ENCODE measurements around the gene FRYL.
"Not testable (repeated sequence)": the region's sequence is repeated elsewhere in the genome, so short reads cannot be mapped to it uniquely, and the experiment has no call there.

The FRYL gene

DNA sequence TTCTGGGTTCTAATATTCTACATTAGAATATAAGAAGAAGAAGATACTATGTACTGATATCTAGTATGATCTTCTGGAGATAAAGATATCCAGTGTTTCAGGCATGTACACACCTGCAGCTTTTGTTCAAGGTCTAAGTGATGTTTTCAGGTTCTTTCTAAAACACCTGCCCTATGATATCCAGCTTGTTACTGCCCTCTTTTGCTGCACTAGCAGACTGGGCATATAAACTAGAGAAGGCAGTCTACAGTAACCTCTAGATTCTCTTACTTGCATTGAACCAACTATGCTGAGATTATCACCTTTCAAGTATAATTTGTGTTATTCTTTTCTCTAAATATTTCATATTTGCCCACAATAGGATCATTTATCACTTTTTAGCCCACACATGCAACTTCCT, 1.9 kb upstream of the FRYL start:
- DNase-seq = no peak

DNA sequence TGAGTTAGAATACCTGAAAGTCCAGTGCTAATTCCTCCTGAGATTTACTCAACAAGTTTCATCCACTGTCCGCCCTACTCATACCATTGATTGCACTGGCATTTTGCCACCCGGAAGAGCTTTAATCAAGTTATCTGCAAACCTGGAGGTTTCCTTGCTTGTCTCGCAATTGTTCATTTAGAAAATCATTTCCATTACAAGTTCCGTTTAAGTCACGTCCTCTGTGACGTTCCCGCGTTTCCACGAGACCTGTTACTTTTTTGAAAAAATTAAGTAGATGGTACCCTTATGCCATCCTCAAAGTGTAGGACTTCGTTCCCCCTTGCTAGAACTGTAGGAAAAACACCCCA, 761 bp upstream of the FRYL start:
- DNase-seq = no peak

DNA sequence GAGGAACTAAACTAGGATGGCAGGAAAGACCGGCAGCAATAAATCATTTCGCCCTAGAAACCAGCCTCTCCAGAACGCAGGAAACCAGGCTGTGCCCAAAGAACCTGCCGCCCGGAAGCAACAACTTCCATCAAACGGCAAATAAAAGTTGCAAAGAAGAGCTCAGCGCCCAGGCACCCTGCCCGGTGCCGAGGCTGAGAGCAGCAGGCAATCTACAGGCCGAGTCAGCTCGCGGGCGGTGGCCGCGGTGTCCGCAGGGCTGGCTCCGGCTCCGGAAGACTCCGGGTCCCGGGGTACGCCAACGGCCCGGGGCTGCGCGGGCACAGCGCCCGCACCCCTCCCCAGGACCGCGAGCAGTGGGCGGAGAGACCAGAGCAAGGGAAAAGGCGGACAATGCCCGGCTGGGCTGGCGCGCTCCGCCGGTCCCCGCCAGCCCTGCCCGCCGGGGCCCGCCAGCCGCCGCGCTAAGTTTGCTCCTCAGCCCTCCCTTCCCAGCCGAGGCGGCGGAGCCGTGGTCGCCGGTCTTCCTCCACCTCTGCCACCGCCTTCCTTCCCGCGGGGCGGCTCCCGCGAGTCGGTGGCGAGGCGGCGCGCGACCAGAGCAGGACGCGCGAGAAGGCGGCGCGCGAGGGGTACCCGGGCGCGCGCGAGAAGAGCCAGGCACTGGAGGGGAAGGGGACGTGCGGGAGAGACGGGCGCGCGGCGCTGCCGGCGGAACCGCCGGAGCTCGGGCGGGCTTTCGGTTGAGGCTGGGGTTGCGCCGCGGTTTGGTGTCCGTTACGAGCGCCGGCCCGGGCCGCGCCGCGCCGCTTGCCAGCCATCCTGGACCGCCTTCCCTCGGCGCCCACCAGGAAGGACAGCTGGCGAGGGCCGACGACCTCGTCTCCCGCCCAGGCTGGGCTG, 733 bp downstream of the FRYL start:
- no peak for DNase-seq

DNA sequence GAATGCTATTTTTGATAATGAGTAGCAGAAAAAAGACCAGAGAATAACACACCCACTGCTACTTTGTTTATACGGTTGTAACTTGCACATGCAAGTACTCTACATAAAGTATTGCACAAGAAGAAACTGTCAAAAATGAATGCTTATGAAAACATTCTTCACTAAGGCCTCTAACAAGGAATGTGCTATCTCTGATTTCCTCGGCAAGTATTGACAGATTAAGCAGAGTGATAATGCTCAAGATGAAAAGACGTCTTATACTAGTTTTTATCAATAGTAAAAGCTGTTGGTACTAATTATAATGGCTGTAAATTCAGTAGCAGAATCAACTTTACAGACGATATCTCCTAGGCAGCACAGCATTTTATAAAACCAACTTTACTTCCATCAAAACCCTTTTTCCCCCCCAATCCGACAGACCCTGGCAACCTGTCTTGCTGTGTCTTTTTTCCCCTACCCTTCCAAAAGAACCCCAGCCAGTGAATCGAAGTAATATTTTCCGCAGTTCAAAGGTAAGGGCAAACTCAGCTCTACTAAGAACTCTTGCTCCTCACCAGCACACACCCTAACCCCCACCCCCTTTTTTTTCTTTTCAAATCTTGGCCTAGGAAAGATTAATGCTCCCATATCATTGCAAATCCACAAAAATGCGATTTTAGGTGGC, 1.5 kb downstream of the FRYL start:
- DNase-seq = no peak

DNA sequence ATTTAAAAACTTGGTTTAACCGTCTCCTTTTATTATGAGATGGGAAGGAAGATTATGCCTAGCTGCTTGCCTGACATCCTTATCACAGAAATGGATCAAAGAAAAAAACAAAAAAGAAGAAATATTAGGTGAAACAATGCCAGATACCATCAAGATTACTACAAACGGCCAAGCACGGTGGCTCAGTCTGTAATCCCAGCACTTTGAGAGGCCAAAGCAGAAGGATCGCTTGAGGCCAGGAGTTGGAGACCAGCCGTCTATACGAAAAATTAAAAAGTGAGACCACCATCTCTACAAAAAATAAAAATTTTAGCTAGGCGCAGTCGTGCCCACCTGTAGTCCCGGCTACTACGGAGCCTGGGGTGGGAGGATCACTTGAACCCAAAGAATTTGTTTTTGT, 2.3 kb downstream of the FRYL start:
- no peak for DNase-seq

DNA sequence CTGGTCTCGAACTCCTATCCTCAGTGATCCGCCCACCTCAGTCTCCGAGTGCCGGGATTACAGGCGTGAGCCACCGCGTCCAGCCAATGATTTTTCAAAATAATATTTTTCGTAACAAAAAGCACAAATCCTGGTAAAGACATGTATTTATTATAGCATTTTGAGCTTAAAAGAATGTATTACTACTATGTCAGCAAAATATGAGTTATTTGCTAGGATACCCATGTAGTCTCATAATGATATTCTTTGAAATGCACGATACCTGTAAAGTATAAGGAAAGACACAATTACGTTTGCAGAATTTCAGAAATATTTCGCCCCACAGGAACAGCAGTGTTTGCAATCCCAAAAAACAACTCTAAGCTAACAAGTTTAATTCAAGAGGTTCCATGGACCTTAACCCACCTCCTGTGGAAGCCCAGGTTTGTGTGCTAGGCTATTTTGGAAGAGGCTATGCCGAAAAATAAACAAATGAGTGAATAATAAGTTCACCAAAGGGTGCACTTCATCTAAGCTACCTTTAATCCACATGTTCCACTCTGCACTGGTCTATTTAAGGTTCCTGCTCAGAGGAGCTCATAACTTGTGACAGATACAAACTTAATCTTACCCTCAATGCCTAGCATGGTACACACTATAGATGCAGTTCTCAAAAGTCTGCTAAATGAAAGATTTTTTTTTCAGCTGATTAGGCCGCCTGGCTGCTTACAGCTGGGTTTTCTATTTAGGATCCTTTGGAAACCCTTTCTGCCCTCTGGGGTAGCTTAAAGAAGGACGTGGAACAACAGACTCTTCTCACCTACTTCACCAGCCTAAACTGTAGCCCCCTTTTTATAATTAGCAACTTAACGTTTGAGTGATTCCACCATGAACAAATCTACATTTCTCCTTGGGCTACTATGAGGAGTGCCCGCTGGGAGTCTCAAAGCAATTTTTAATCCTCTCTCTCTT, 5.0 kb downstream of the FRYL start:
- DNase-seq = no peak

DNA sequence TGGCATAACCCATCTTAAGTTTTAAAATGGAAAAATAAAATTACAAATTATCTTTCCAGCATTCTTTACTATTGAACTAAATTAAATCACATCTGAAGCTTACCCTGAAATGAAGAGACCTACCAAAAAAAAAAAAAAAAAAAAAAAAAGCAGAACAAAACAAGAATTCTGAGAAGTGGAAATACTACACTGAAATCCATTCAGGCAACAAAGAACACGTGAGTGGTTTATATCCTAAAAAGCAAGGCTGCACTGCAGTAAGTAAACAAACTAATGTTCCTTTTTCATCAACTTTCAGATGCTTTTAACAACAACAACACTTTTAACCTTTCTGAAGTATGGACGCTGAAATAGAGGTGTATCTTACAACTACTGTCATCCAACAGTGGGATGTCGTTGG, 7.5 kb downstream of the FRYL start:
- DNase-seq = no peak

DNA sequence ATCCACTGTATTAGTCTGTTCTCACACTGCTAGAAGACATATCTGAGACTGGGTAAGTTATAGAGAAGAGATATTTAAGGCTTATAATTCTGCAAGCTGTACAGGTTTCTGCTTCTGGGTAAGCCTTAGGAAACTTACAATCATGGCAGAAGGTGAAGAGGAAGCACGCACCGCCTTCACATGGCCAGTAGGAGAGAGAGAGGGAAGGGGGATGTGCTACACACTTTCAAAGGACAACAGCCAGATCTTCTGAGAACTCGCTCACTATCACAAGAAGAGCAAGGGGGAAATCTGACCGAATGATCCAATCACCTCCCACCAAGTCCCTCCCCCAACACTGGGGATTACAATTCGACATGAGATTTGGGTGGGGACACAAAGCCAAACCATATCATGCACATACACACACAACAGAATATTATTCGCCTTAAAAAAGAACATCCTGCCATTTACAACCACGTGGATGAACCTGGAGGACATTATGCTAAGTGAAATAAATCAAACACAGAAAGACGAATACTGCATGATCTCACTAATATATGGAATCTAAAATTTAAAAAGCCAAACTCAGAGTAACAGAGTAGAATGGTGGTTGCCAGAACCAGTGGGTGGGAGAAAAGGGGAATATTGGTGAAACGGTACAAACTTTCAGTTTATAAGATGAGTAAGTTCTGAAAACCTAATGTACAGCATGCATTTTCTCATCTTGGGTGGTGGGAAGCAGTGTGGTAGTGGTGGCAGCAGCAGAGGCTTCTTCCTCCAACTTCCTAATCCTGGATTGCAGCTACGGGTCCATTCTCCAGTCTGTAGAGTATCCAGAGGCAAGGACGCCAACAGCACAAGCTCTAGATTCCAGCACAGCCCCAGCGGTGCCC, 12.8 kb downstream of the FRYL start:
- DNase-seq = no peak

DNA sequence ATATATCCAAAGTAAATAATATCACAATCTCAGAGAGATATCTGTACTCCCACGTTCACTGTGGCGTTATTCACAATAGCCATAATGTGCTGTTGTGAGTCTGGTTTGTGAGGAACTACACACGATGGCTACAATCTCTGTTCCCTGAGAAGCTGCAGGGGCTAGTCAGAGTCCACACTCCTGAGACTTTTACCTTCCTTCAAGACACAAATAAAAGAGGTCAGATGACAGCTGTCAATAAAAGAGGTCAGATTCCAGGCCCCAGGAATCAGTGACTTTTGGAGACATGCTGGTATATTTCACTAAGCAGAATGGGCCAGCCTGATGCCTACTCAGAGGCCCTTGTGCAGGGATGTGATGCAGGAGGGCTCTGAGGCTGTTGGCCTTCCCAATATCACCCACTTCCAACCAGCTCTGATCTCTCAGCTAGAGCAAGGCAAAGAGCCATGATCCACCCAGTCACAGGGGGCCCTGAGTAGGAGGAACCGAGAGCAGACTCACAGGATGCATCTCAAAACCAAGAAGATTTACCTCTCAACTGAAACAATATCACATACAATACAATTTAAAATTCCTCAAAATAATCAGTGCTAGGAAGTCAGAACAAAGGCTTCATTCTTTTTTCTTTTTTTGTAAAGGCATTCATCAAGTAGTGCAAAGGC, 13.8 kb downstream of the FRYL start:
- no peak for DNase-seq

DNA sequence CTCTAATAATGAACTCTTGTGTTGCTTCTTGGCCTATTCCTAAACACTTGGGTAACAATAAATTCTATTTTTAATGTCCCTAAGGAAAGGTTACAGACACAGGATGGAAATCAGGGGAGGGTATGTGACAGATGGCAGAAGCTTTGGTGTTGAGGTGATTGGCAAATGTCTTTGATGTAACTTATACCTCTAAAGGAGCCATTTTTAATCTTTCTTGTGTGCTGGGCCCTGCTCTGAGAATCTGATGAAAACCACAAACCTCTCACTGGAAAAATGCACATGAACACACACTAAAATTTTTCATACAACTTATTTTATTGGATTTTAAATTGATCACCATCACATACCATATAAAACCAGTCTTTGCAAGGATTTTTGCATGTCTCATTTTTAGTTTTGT, 17.7 kb downstream of the FRYL start:
- DNase-seq = no peak

DNA sequence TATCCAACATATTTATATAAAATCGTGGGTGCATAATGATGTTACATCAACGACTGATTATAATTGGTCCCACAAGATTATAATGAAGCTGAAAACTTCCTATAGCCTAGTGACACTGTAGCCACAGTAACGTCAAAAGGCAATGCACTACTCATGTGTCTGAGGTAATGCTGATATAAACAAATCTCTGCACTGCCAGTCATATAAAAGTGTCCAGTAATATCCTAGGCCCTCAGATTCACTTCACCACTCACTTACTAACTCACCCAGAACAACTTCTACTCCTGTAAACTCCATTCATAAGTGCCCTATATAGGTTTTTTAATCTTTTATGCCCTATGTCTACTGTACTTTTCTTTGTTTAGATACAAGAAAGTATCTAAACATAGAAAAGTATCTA, 18.8 kb downstream of the FRYL start:
- DNase-seq = no peak

DNA sequence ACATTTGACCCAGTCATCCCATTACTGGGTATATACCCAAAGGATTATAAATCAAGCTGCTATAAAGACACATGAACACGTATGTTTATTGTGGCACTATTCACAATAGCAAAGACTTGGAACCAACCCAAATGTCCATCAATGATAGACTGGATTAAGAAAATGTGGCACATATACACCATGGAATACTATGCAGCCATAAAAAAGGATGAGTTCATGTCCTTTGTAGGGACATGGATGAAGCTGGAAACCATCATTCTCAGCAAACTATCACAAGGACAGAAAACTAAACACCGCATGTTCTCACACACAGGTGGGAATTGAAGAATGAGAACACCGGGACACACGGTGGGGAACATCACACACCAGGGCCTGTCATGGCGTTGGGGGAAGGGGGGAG, 21.4 kb downstream of the FRYL start:
- DNase-seq = not testable (repeated sequence)

DNA sequence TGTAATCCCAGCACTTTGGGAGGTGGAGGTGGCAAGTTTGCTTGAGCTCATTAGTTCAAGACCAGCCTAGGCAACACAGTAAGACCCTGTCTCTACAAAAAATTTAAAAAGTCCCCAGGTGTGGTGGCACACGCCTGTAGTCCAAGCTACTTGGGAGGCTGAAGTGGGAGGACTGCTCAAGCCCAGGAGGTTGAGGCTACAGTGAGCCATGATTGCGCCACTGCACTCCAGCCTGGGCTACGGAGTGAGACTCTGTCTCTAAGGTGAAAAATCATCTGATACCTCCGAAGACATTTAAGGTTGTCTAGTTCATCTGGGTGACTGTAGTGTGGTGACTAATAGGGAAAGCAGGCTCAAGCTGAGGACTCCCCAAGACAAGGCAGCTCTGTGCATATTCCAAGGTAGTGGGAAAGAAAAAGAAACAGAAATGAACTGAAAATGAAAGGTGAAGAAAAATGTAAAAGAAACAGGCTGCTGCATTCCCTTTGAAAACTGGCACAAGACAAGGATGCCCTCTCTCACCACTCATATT, 23.3 kb downstream of the FRYL start:
- DNase-seq = no peak

DNA sequence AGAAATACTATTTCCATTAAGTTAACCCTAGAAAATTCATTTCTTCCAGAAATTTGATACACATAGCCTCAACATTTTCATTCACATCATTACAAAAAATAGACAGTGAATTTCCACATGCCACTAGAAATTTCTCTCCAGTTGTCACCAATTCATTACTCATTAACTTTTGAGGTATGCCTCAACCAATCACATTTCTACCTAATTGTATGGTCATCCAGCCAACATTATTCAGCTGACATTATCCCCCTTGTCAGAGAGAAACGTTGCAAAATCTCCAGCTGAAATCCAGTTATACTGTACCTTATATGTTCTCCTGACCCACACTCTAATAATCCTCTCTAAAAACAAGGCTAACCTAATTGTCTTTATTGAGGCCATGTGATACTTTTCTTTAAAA, 24.8 kb downstream of the FRYL start:
- no peak for DNase-seq

DNA sequence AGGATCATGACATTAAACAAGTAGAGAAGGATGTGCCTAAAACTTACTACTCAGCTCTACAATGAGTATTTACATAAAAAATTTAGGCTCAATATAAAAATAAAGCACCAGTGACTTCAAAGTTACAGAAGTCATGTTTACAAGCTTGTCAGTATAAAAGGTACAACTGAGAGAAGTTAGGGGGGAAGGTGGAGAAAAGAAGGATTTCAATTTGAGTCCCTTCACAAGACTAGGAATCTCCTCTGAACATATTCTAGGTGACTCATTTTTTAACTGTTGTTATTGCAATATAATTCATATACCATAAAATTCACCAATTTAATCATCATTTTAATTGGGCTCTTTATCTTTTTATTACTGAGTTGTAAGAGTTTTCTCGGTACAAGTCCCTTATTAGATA, 26.9 kb downstream of the FRYL start:
- DNase-seq = no peak

DNA sequence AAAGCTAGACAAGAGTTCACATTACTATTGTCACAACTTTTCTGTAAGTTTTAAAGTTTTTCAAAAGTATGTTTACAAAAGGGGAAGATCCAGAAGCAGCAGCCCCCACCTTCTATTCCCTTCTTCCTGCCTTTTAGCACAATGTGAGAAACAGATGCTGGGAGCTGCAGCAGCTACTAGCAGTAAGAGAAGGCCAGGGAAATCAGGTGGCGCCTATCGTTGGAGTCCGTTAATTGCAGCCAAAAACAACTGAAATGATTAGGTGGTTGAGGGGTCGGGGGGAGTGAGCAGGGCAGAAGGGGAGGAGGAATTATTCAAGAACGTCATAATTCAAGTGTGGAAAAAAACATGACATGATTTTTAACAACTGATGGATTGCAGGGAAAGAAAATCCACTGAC, 27.4 kb downstream of the FRYL start:
- no peak for DNase-seq

DNA sequence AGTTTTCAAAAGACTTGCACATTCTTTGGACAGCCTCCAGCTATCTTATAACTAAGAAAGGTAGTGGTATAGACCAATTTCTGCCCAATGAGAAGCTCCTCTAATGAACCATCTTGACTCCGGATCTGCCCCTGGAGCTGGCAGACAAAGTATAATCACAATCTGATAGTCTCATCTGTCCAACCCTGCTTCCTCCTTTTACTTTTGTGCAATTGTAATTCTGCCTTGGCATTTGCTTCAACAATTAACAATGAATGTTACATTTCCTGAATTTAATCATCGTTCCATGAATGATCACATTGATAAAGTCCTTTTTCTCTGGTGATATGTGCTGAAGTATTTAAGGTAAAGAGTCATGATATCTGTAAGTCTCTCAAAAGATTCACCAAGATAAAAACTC, 27.8 kb downstream of the FRYL start:
- no peak for DNase-seq

DNA sequence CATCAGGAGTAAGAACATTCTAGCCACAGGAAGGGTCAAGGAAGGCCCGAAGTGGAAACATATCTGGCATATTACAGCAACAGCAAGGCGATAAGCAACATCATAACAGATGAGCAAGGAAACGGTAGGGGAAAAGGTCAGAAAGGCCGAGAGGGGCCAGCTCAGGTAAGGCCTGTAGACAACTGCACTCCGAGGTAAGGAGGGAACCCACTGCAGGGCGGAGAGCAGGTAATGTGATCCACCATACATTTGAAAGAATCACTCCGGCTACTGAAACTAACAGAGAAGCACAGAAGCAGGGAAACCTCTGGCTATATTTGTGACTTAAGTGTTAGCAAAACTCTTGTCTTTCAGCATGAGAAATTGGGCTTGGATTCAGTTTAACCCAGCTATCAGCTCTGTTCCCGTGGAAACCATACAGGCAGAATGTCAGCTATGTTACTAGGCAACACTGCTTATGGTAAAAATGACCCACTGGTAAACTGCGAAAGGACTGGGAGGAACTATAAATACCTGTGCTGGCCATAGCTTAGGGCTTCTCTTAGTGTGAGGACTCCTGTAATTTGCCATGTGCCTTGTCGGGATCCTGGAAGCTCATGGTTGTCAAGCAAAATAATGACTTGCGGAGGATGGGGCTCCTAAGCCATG, 31.0 kb downstream of the FRYL start:
- no peak for DNase-seq

DNA sequence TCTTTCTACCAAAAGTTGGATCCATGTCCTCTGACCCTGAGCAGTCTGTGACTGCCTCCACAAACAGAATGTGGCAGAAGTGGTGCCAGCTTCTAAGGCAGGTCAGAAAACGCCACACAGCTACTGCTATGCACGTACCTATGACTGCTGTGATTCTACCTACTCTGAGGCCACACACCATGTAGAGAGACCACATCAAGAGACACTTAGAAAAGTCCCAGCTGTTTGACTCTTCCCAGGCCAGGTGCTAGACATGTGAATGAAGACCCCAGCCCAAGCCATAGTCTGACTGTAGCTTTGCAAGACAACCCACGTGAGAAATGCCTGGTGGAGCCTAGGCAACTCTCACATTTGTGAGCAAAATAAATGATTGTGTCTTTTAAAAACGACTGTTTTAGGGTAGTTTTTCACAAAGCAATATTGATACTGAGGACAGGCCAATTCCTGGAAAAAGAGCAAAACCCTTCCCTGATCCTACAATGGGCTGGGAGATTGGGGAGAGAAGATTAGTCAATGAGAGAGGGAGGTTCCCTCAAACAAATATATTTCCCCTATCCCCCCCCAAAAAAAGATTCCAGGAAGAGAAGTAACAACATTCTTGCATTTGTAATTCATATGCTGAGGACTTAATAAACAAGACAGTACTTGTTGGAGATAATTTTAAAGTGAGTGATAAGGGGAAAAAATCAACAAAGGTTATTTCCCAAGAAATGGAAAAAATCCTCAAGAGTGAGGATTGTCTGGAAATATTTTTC, 33.3 kb downstream of the FRYL start:
- no peak for DNase-seq

DNA sequence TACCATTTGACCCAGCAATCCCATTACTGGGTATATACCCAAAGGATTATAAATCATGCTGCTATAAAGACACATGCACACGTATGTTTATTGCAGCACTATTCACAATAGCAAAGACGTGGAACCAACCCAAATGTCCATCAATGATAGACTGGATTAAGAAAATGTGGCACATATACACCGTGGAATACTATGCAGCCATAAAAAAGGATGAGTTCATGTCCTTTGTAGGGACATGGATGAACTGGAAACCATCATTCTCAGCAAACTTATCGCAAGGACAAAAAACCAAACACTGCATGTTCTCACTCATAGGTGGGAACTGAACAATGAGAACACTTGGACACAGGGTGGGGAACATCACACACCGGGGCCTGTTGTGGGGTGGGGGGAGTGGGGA, 34.9 kb downstream of the FRYL start:
- not testable (repeated sequence) for DNase-seq

Data from NCI-H748 treated with DMSO at 0.1 percent for 48 hours (cell line).